GM12878 (cell line): ENCODE data around the gene EFCAB9. TPM values are rescaled to one million over a fixed set of nuclear protein-coding genes. Genes with fewer than 3 reads are reported as not detected.

ENCODE experiments used
- ATF3 ChIP-seq: IDR thresholded peaks from 2 replicates; pipeline ENCODE4 v1.6.1; 2011; ENCODE audit warnings: low read depth, mild to moderate bottlenecking, low read length, moderate library complexity, borderline replicate concordance; ENCODE audit errors: extremely low read depth
- BACH1 ChIP-seq: fragments of 450-650 bp; IDR thresholded peaks from 2 replicates; pipeline ENCODE4 v1.6.1; 2017; ENCODE audit warnings: mild to moderate bottlenecking, borderline replicate concordance
- CBX3 ChIP-seq: fragments of 200-600 bp; sonication (generic); IDR thresholded peaks from 2 replicates; pipeline ENCODE4 v1.6.1; 2016; ENCODE audit warnings: low read depth, borderline replicate concordance
- CHD2 ChIP-seq: IDR thresholded peaks from 2 replicates; pipeline ENCODE4 v1.6.1; 2011; ENCODE audit warnings: low read depth, low read length, improper control_type of control experiment, borderline replicate concordance
- EZH2 ChIP-seq: IDR thresholded peaks from 2 replicates; pipeline ENCODE4 v1.6.1; 2012; ENCODE audit warnings: low read depth, mild to moderate bottlenecking, control low read depth, inconsistent platforms, low read length, borderline replicate concordance; ENCODE audit not compliant: control insufficient read depth
- MXI1 ChIP-seq: fragments of 150-350 bp; IDR thresholded peaks from 2 replicates; pipeline ENCODE4 v1.6.1; 2011; ENCODE audit warnings: low read depth, mild to moderate bottlenecking, inconsistent platforms, low read length, improper control_type of control experiment
- PKNOX1 ChIP-seq: fragments of 450-650 bp; IDR thresholded peaks from 2 replicates; pipeline ENCODE4 v1.6.1; 2016; ENCODE audit warnings: mild to moderate bottlenecking
- SREBF2 ChIP-seq: IDR thresholded peaks from 2 replicates; pipeline ENCODE4 v1.6.1; 2012; ENCODE audit warnings: mild to moderate bottlenecking, low read length
- TAF1 ChIP-seq: IDR thresholded peaks from 2 replicates; pipeline ENCODE4 v1.6.1; 2011; ENCODE audit warnings: mild to moderate bottlenecking, low read depth, low read length, borderline replicate concordance
- ZBTB11 ChIP-seq: fragments of 450-650 bp; formaldehyde crosslinking; IDR thresholded peaks from 2 replicates; pipeline ENCODE4 v1.5.0; 2022; ENCODE audit warnings: mild to moderate bottlenecking, missing genetic modification characterization
- polyA plus RNA-seq, 11 experiments: library from polyadenylated mRNA; depleted of rRNA in 4 of 11; unstranded in 6 of 11; stranded (reverse) in 5 of 11; fragments of >200 nt; fragmentation: Nextera tagmentation in 4 of 11; fragmentation: Illumina TruSeq in 1 of 11; extraction: Ambion mirVana in 4 of 11; extraction: Trizol in 1 of 11; gene quantifications; 1 replicate in 1 of 11; 2 replicates in 10 of 11; pipeline versions ENCODE4 v1.2.1 to v1.2.3, GENCODE V29; 2011 to 2016; ENCODE audit warnings: inconsistent platforms in 2 of 11, missing spikeins in 2 of 11, low read depth in 1 of 11
- total RNA-seq, 4 experiments: library from RNA; depleted of rRNA in 3 of 4; stranded (reverse); fragments of >200 nt in 3 of 4; fragmentation: Illumina TruSeq in 1 of 4; extraction: Trizol in 1 of 4; gene quantifications; 2 replicates each; pipeline versions ENCODE4 v1.2.1 to v1.2.3, GENCODE V29; 2013 to 2021
- TF ChIP-seq, protein P1 (sequence below): fragments of 450-650 bp; IDR thresholded peaks from 2 replicates; pipeline ENCODE4 v1.6.1; 2018; ENCODE audit warnings: mild to moderate bottlenecking, low read depth, moderate library complexity; ENCODE audit not compliant: partially characterized antibody

EFCAB9 gene
- total and polyA plus RNA-seq, 10 of the 15 experiments (the other 5 are each of a cell fraction or from before 2014, with no cell fraction given) = 0.73 TPM; not detected in 9

DNA sequence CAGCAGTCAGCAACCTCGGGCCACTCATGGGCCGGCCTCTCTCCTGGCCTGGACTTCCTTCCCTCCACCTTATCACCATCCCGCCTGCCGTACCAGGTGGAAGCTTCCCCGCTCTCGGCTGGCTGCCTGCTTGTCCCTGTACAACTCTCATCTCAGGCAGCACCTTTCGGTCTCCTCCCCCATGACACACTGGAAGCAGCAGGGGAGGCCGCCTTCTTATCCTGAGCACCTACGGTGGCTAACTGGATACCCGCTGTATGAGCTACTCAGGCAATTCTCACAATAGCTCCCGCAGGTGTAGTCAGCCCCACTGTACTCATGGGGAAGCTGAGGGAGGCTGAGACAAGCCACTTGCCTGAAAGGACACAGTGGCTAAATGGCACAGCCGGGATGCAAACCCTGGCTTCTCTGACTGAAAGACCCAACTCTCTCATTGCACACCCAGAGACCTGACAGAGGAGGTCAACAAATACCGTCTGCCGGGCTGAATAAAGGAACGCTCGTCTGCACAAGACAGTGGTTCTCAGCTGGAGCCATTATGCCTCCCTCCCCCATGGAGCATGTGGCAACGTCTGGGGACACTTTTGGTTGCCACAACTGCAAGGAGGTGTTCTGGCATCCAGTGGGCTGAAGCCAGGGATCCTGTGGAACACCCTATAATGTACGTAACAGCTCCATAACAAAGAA lies 15.5 kb upstream of the EFCAB9 start (continued):
- TF ChIP-seq, protein P1, sequence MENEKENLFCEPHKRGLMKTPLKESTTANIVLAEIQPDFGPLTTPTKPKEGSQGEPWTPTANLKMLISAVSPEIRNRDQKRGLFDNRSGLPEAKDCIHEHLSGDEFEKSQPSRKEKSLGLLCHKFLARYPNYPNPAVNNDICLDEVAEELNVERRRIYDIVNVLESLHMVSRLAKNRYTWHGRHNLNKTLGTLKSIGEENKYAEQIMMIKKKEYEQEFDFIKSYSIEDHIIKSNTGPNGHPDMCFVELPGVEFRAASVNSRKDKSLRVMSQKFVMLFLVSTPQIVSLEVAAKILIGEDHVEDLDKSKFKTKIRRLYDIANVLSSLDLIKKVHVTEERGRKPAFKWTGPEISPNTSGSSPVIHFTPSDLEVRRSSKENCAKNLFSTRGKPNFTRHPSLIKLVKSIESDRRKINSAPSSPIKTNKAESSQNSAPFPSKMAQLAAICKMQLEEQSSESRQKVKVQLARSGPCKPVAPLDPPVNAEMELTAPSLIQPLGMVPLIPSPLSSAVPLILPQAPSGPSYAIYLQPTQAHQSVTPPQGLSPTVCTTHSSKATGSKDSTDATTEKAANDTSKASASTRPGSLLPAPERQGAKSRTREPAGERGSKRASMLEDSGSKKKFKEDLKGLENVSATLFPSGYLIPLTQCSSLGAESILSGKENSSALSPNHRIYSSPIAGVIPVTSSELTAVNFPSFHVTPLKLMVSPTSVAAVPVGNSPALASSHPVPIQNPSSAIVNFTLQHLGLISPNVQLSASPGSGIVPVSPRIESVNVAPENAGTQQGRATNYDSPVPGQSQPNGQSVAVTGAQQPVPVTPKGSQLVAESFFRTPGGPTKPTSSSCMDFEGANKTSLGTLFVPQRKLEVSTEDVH = no peak
- no peak for TF ChIP-seq BACH1
- TF ChIP-seq CHD2 = no peak
- TF ChIP-seq ZBTB11 (CRISPR knock-in tag) = no peak
- TF ChIP-seq SREBF2 = no peak
- TF ChIP-seq PKNOX1 = no peak
- no peak for TF ChIP-seq CBX3
- no peak for TF ChIP-seq EZH2
- no peak for TF ChIP-seq TAF1
- TF ChIP-seq ATF3 = no peak
- TF ChIP-seq MXI1 = peak; percentile 32; the same call in 1 of the 2 replicates
- TF ChIP-seq, all 136 proteins: peak for 5
